Measurements from ENCODE around the gene MRPS22. TPM values are rescaled to one million over a fixed set of nuclear protein-coding genes. Genes with fewer than 3 reads are reported as not detected.

MRPS22 gene
- total RNA-seq, 1 experiment from 2014 or later, result 82.4 TPM

GRCh38 chr3:139361276-139361675 lies 17.5 kb downstream of the MRPS22 start:
- no peak overlapping the region for H3K4me3 Mint-ChIP-seq (ENCODE audit: low read depth, unreplicated experiment)
- no peaks in the 10 kb centered on the region for H3K9me3 Mint-ChIP-seq (ENCODE audit: low read depth, unreplicated experiment)
- CTCF ChIA-PET, result no interaction called here
- H3K27me3 Mint-ChIP-seq (ENCODE audit: unreplicated experiment), result no peaks in the 10 kb centered on the region
- no peak for TF ChIP-seq CTCF (IDR thresholded peaks at IDR 0.05; ENCODE audit: unreplicated experiment)
- BruUV-seq (replicated peaks), result no TSS peak
- no peak for DNase-seq
- peaks cover 8% of the 10 kb centered on the region for H3K4me1 Mint-ChIP-seq (ENCODE audit: low read depth, unreplicated experiment)
- intact Hi-C loops (cut with micrococcal nuclease; ENCODE audit: unreplicated experiment), result no loop called here
- H3K36me3 Mint-ChIP-seq (ENCODE audit: insufficient read depth, unreplicated experiment), result peaks cover 82% of the 10 kb centered on the region
- no peak overlapping the region for H3K27ac Mint-ChIP-seq (ENCODE audit: unreplicated experiment)

- Mint-ChIP-seq H3K27ac (ENCODE audit: unreplicated experiment) (no peak overlapping the region), H3K27me3 (ENCODE audit: unreplicated experiment) (no peaks in the 10 kb centered on the region), H3K4me1 (ENCODE audit: low read depth, unreplicated experiment) (peaks cover 8% of the 10 kb centered on the region), H3K9me3 (ENCODE audit: low read depth, unreplicated experiment) (no peaks in the 10 kb centered on the region), H3K4me3 (ENCODE audit: low read depth, unreplicated experiment) (no peak overlapping the region), H3K36me3 (ENCODE audit: insufficient read depth, unreplicated experiment) (peaks cover 82% of the 10 kb centered on the region)
- intact Hi-C loops (cut with micrococcal nuclease; ENCODE audit: unreplicated experiment), result no loop called here
- no peak for DNase-seq
- BruUV-seq (replicated peaks), result no TSS peak
- no peak for TF ChIP-seq CTCF (IDR thresholded peaks at IDR 0.05; ENCODE audit: unreplicated experiment)
- CTCF ChIA-PET, result interaction anchor here (2.2 kb wide), 1 partner anchor 10 kb away, joined by 16 read pairs; no protein-coding TSS in a partner anchor
Observed at GRCh38 chr3:139364549-139364948, 20.7 kb downstream of the MRPS22 start.

GRCh38 chr3:139374099-139374498 lies 30.3 kb downstream of the MRPS22 start:
- Mint-ChIP-seq H3K4me1 (ENCODE audit: low read depth, unreplicated experiment) (peaks cover 9% of the 10 kb centered on the region), H3K27me3 (ENCODE audit: unreplicated experiment) (no peaks in the 10 kb centered on the region), H3K36me3 (ENCODE audit: insufficient read depth, unreplicated experiment) (peaks cover 58% of the 10 kb centered on the region), H3K27ac (ENCODE audit: unreplicated experiment) (no peak overlapping the region), H3K9me3 (ENCODE audit: low read depth, unreplicated experiment) (no peaks in the 10 kb centered on the region), H3K4me3 (ENCODE audit: low read depth, unreplicated experiment) (no peak overlapping the region)
- CTCF ChIA-PET, result no interaction called here
- no peak for DNase-seq
- intact Hi-C loops (cut with micrococcal nuclease; ENCODE audit: unreplicated experiment), result no loop called here
- BruUV-seq (replicated peaks), result no TSS peak
- TF ChIP-seq CTCF (IDR thresholded peaks at IDR 0.05; ENCODE audit: unreplicated experiment), result no peak

- intact Hi-C loops (cut with micrococcal nuclease; ENCODE audit: unreplicated experiment), result no loop called here
- no peak overlapping the region for H3K27ac Mint-ChIP-seq (ENCODE audit: unreplicated experiment)
- H3K36me3 Mint-ChIP-seq (ENCODE audit: insufficient read depth, unreplicated experiment), result peaks cover 45% of the 10 kb centered on the region
- H3K9me3 Mint-ChIP-seq (ENCODE audit: low read depth, unreplicated experiment), result no peaks in the 10 kb centered on the region
- no peaks in the 10 kb centered on the region for H3K27me3 Mint-ChIP-seq (ENCODE audit: unreplicated experiment)
- DNase-seq, result no peak
- CTCF ChIA-PET, result no interaction called here
- no peak for TF ChIP-seq CTCF (IDR thresholded peaks at IDR 0.05; ENCODE audit: unreplicated experiment)
- no TSS peak for BruUV-seq (replicated peaks)
- no peak overlapping the region for H3K4me3 Mint-ChIP-seq (ENCODE audit: low read depth, unreplicated experiment)
- peaks cover 8% of the 10 kb centered on the region for H3K4me1 Mint-ChIP-seq (ENCODE audit: low read depth, unreplicated experiment)
Observed at GRCh38 chr3:139377378-139377777, 33.6 kb downstream of the MRPS22 start.

All from Calu3 (cell line).